ENCODE data around the gene ZNF638.

DNA sequence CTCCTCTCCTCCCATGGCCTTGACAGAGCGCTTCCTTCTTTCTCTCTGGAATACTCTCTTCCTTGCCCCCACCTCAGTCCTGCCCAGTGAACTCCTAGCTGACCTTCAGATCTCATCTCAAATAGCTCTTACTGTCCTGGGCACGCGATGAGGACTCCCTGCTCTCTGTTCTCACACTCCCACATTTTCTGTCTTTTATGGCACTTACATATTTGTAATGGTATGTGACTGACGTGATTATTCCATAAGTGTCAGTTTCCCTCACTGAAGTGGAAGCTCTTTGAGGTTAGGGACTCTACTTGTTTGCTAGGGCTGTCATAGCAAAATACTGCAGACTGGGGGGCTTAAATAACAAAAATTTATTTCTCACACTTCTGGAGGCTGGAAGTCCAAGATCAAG, 120.1 kb downstream of the ZNF638 start:
- TF ChIP-seq SP1 (CRISPR knock-in tag; IDR thresholded peaks at IDR 0.05) (no peak), ARID3A (IDR thresholded peaks at IDR 0.05; ENCODE audit: borderline replicate concordance, low read depth, low read length) (no peak), SRSF1 (IDR thresholded peaks at IDR 0.05; ENCODE audit: low read depth, low read length) (no peak)

All from K562 (cell line).